K562 (cell line): ENCODE data around the gene CGGBP1. TPM values are rescaled to one million over a fixed set of nuclear protein-coding genes. Genes with fewer than 3 reads are reported as not detected.

Source experiments
- BMI1 ChIP-seq: fragments of 150-350 bp; IDR thresholded peaks from 2 replicates; pipeline ENCODE4 v1.6.1; 2014; ENCODE audit warnings: low read length
- HNRNPH1 ChIP-seq: fragments of 200-400 bp; formaldehyde crosslinking; optimal IDR thresholded peaks from 2 replicates; pipeline ENCODE3; 2017; ENCODE audit warnings: low read depth, mild to moderate bottlenecking, low read length, moderate library complexity
- IFI16 ChIP-seq: fragments of 250-450 bp; sonication (Bioruptor Pico); IDR thresholded peaks from 2 replicates; pipeline ENCODE4 v2.1.2; 2022; ENCODE audit warnings: mild to moderate bottlenecking, inconsistent platforms
- RBFOX2 ChIP-seq: fragments of 200-400 bp; formaldehyde crosslinking; IDR thresholded peaks from 2 replicates; pipeline ENCODE4 v1.6.1; 2017; ENCODE audit warnings: low read depth, mild to moderate bottlenecking, low read length, moderate library complexity
- U2AF2 ChIP-seq: fragments of 200-400 bp; formaldehyde crosslinking; optimal IDR thresholded peaks from 2 replicates; pipeline ENCODE3; 2017; ENCODE audit warnings: low read depth, mild to moderate bottlenecking, low read length
- polyA plus RNA-seq, 8 experiments: library from polyadenylated mRNA; depleted of rRNA in 4 of 8; stranded (reverse) in 5 of 8; unstranded in 3 of 8; fragments of >200 nt; fragmentation: Nextera tagmentation in 2 of 8; fragmentation: Illumina TruSeq in 1 of 8; extraction: Ambion mirVana in 2 of 8; extraction: Trizol in 1 of 8; gene quantifications; 2 replicates each; pipeline versions ENCODE4 v1.2.1 to v1.2.3, GENCODE V29; 2011 to 2014; ENCODE audit warnings: inconsistent platforms in 1 of 8, missing spikeins in 1 of 8
- total RNA-seq, 7 experiments: library from RNA; depleted of rRNA in 6 of 7; stranded (reverse); fragments of >200 nt in 6 of 7; fragmentation: Illumina TruSeq in 2 of 7; extraction: Trizol in 2 of 7; gene quantifications; 2 replicates each; pipeline versions ENCODE4 v1.2.1 to v1.2.3, GENCODE V29; 2011 to 2021; ENCODE audit warnings: low replicate concordance in 1 of 7
- TF ChIP-seq, protein P1 (sequence below): fragments of 200-400 bp; formaldehyde crosslinking; IDR thresholded peaks from 2 replicates; pipeline ENCODE4 v1.6.1; 2017; ENCODE audit warnings: mild to moderate bottlenecking, low read depth, low read length, moderate library complexity
- TF ChIP-seq, protein P2 (sequence below): fragments of 450-650 bp; formaldehyde crosslinking; IDR thresholded peaks from 2 replicates; pipeline ENCODE4 v1.4.0; 2020; ENCODE audit warnings: mild to moderate bottlenecking, moderate library complexity
- TF ChIP-seq, protein P3 (sequence below): fragments of 450-650 bp; conservative IDR thresholded peaks from 2 replicates; pipeline ENCODE4 v1.6.1; 2016; ENCODE audit warnings: missing genetic modification characterization, low read depth, mild to moderate bottlenecking, control low read depth, missing compliant biosample characterization
- TF ChIP-seq, protein P4 (sequence below): fragments of 150-350 bp; conservative IDR thresholded peaks from 2 replicates; pipeline ENCODE4 v1.6.1; 2014; ENCODE audit warnings: low read length
- TF ChIP-seq, protein P5 (sequence below): fragments of 250-450 bp; sonication (Bioruptor Pico); IDR thresholded peaks from 2 replicates; pipeline ENCODE4 v1.4.0; 2020; ENCODE audit warnings: mild to moderate bottlenecking, moderate library complexity
- TF ChIP-seq, protein P6 (sequence below): sonication (generic); formaldehyde crosslinking; IDR thresholded peaks from 2 replicates; pipeline ENCODE4 v1.8.1; 2023; ENCODE audit warnings: mild to moderate bottlenecking, missing genetic modification reagents
- TF ChIP-seq, protein P7 (sequence below): fragments of 450-650 bp; IDR thresholded peaks from 2 replicates; pipeline ENCODE4 v1.6.1; 2016

CGGBP1 gene
- total and polyA plus RNA-seq, 9 of the 15 experiments (the other 6 are each of a cell fraction or from before 2014, with no cell fraction given) = 14.4 to 47.8 (median 37.8) TPM

DNA sequence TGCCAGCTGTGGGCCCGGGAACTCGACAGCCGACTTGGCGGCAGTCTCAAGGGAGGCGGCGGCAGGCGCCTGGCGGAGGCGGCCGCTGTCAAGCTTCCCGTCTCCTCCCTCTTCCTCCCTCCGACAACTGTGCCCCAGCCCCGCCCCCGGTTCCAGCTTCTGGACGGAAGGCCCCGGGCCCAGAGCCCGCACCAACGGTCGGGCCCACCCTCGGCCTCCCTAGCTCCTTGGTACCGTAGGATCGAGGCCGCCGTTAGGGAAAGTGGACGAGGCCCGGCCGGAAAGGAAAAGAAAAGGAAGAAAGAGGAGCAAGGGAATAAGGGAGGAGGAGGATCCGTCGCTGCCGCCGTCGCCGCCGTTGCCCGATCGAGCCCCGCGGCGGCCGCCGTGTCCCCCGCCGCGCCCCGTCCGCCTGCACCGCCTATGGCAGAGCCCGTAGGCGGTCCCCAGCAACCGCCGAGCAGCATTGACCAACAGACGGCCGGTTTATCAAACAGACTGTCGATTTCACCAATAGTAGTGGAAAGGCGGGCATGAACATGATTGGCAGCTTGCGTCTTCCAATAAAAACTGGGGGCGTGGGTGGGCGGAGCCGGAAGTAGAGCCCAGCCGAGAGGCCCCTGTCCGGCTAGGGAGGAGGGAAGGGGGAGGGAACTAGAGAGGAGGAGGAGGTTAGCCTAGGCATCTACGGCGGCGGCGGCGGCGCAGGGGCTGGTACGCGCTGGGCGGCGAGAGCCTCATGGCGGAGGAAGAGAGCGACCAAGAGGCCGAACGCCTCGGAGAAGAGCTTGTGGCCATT is at the start of gene CGGBP1, which contains the start of gene ZNF654 (continued):
- no peak for TF ChIP-seq U2AF2
- TF ChIP-seq IFI16 (CRISPR knock-in tag) = no peak
- TF ChIP-seq BMI1 = no peak
- TF ChIP-seq, protein P1, sequence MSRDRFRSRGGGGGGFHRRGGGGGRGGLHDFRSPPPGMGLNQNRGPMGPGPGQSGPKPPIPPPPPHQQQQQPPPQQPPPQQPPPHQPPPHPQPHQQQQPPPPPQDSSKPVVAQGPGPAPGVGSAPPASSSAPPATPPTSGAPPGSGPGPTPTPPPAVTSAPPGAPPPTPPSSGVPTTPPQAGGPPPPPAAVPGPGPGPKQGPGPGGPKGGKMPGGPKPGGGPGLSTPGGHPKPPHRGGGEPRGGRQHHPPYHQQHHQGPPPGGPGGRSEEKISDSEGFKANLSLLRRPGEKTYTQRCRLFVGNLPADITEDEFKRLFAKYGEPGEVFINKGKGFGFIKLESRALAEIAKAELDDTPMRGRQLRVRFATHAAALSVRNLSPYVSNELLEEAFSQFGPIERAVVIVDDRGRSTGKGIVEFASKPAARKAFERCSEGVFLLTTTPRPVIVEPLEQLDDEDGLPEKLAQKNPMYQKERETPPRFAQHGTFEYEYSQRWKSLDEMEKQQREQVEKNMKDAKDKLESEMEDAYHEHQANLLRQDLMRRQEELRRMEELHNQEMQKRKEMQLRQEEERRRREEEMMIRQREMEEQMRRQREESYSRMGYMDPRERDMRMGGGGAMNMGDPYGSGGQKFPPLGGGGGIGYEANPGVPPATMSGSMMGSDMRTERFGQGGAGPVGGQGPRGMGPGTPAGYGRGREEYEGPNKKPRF = no peak
- TF ChIP-seq, protein P2, sequence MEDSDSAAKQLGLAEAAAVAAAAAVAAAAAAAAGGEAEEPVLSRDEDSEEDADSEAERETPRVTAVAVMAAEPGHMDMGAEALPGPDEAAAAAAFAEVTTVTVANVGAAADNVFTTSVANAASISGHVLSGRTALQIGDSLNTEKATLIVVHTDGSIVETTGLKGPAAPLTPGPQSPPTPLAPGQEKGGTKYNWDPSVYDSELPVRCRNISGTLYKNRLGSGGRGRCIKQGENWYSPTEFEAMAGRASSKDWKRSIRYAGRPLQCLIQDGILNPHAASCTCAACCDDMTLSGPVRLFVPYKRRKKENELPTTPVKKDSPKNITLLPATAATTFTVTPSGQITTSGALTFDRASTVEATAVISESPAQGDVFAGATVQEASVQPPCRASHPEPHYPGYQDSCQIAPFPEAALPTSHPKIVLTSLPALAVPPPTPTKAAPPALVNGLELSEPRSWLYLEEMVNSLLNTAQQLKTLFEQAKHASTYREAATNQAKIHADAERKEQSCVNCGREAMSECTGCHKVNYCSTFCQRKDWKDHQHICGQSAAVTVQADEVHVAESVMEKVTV (CRISPR knock-in tag) = no peak
- TF ChIP-seq, protein P3, sequence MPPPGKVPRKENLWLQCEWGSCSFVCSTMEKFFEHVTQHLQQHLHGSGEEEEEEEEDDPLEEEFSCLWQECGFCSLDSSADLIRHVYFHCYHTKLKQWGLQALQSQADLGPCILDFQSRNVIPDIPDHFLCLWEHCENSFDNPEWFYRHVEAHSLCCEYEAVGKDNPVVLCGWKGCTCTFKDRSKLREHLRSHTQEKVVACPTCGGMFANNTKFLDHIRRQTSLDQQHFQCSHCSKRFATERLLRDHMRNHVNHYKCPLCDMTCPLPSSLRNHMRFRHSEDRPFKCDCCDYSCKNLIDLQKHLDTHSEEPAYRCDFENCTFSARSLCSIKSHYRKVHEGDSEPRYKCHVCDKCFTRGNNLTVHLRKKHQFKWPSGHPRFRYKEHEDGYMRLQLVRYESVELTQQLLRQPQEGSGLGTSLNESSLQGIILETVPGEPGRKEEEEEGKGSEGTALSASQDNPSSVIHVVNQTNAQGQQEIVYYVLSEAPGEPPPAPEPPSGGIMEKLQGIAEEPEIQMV (tag) = no peak
- TF ChIP-seq, protein P4, sequence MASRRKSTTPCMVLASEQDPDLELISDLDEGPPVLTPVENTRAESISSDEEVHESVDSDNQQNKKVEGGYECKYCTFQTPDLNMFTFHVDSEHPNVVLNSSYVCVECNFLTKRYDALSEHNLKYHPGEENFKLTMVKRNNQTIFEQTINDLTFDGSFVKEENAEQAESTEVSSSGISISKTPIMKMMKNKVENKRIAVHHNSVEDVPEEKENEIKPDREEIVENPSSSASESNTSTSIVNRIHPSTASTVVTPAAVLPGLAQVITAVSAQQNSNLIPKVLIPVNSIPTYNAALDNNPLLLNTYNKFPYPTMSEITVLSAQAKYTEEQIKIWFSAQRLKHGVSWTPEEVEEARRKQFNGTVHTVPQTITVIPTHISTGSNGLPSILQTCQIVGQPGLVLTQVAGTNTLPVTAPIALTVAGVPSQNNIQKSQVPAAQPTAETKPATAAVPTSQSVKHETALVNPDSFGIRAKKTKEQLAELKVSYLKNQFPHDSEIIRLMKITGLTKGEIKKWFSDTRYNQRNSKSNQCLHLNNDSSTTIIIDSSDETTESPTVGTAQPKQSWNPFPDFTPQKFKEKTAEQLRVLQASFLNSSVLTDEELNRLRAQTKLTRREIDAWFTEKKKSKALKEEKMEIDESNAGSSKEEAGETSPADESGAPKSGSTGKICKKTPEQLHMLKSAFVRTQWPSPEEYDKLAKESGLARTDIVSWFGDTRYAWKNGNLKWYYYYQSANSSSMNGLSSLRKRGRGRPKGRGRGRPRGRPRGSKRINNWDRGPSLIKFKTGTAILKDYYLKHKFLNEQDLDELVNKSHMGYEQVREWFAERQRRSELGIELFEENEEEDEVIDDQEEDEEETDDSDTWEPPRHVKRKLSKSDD = no peak
- TF ChIP-seq HNRNPH1 = no peak
- TF ChIP-seq RBFOX2 = peak; percentile 92
- TF ChIP-seq, protein P5, sequence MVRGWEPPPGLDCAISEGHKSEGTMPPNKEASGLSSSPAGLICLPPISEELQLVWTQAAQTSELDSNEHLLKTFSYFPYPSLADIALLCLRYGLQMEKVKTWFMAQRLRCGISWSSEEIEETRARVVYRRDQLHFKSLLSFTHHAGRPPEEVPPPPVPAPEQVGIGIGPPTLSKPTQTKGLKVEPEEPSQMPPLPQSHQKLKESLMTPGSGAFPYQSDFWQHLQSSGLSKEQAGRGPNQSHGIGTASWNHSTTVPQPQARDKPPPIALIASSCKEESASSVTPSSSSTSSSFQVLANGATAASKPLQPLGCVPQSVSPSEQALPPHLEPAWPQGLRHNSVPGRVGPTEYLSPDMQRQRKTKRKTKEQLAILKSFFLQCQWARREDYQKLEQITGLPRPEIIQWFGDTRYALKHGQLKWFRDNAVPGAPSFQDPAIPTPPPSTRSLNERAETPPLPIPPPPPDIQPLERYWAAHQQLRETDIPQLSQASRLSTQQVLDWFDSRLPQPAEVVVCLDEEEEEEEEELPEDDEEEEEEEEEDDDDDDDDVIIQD = no peak
- TF ChIP-seq, protein P6, sequence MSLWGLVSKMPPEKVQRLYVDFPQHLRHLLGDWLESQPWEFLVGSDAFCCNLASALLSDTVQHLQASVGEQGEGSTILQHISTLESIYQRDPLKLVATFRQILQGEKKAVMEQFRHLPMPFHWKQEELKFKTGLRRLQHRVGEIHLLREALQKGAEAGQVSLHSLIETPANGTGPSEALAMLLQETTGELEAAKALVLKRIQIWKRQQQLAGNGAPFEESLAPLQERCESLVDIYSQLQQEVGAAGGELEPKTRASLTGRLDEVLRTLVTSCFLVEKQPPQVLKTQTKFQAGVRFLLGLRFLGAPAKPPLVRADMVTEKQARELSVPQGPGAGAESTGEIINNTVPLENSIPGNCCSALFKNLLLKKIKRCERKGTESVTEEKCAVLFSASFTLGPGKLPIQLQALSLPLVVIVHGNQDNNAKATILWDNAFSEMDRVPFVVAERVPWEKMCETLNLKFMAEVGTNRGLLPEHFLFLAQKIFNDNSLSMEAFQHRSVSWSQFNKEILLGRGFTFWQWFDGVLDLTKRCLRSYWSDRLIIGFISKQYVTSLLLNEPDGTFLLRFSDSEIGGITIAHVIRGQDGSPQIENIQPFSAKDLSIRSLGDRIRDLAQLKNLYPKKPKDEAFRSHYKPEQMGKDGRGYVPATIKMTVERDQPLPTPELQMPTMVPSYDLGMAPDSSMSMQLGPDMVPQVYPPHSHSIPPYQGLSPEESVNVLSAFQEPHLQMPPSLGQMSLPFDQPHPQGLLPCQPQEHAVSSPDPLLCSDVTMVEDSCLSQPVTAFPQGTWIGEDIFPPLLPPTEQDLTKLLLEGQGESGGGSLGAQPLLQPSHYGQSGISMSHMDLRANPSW (CRISPR knock-in tag) = no peak
- TF ChIP-seq, protein P7, sequence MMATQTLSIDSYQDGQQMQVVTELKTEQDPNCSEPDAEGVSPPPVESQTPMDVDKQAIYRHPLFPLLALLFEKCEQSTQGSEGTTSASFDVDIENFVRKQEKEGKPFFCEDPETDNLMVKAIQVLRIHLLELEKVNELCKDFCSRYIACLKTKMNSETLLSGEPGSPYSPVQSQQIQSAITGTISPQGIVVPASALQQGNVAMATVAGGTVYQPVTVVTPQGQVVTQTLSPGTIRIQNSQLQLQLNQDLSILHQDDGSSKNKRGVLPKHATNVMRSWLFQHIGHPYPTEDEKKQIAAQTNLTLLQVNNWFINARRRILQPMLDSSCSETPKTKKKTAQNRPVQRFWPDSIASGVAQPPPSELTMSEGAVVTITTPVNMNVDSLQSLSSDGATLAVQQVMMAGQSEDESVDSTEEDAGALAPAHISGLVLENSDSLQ = peak; percentile 100
